Uterus (tissue), 2 donors: Measurements from ENCODE around the gene CBLN3.

Source experiments
- CTCF ChIP-seq, 4 experiments: fragments of 200-600 bp in 2 of 4; fragments of 450-650 bp in 2 of 4; sonication (generic) in 2 of 4; IDR thresholded peaks; one replicate each; pipeline ENCODE4 v1.5.1; 2016 to 2019; ENCODE audit warnings: antibody characterized with exemption in 4 of 4, mild to moderate bottlenecking in 2 of 4, moderate library complexity in 1 of 4
- POLR2A ChIP-seq, 2 donors: fragments of 450-650 bp; IDR thresholded peaks; one replicate each; pipeline ENCODE4 v1.6.1; 2016; ENCODE audit warnings: antibody characterized with exemption in 2 of 2, mild to moderate bottlenecking in 1 of 2, moderate library complexity in 1 of 2

GRCh38 chr14:24395609-24396582 is 33.6 kb downstream of the CBLN3 start:
- TF ChIP-seq CTCF (IDR thresholded peaks at IDR 0.05) (no peak), POLR2A (IDR thresholded peaks at IDR 0.05) (no peak)
